ENCODE data around the gene KAZN.

DNA sequence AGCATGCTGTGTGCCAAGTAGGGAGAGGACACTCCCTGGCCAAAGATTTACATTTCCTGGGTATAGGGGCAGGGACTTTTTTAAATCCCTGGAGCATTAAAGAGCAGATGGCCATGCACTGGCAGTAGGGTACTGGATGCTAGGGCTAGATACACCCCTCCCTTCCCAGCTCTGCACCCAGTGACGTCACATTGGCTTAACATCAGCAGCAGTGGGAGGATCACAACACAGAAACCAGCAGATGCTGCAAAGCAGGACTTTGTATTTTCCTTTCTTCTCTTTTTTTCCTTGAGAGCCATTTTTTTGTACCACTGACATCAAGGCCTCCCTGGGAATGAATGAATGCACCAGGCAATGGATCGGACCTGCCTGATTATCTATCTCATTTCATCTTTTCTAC lies 243.0 kb downstream of the KAZN start:
- TF ChIP-seq, protein P1, sequence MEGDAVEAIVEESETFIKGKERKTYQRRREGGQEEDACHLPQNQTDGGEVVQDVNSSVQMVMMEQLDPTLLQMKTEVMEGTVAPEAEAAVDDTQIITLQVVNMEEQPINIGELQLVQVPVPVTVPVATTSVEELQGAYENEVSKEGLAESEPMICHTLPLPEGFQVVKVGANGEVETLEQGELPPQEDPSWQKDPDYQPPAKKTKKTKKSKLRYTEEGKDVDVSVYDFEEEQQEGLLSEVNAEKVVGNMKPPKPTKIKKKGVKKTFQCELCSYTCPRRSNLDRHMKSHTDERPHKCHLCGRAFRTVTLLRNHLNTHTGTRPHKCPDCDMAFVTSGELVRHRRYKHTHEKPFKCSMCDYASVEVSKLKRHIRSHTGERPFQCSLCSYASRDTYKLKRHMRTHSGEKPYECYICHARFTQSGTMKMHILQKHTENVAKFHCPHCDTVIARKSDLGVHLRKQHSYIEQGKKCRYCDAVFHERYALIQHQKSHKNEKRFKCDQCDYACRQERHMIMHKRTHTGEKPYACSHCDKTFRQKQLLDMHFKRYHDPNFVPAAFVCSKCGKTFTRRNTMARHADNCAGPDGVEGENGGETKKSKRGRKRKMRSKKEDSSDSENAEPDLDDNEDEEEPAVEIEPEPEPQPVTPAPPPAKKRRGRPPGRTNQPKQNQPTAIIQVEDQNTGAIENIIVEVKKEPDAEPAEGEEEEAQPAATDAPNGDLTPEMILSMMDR (IDR thresholded peaks at IDR 0.05) = no peak
- TF ChIP-seq POLR2AphosphoS5 (IDR thresholded peaks at IDR 0.05; ENCODE audit: low read depth, low read length) (no peak), MXI1 (IDR thresholded peaks at IDR 0.05; ENCODE audit: low read depth, low read length) (no peak), EZH2phosphoT487 (IDR thresholded peaks at IDR 0.05; ENCODE audit: borderline replicate concordance, low read depth) (no peak), NRF1 (IDR thresholded peaks at IDR 0.05; ENCODE audit: low read depth, low read length) (no peak)
